Measurements from ENCODE around the gene RASAL1. TPM values are rescaled to one million over a fixed set of nuclear protein-coding genes. Genes with fewer than 3 reads are reported as not detected.

The RASAL1 gene
- total RNA-seq, 1 donor from 2014 or later: 1.4 TPM

DNA sequence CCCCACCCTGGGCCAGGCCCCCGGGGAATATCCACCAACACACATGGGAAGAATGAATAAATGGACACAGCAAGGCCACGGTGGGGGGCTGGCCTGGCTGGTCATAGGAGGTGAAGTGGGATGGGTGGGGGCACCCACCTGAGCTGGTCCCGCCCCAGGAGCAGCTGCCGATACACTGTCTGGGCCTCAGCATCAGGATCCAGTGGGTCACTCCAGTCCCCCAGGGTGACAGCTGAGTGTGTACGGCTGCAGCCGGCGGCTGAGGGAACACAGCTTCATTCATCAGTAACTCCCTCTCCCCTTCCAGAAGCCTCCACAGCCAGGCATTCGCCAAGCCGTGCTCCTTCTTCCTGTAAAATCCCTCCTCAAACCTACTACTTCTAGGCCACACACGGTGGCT lies 33.8 kb downstream of the RASAL1 start:
- H3K27ac ChIP-seq: no peak overlapping the region
- H3K9me3 ChIP-seq (ENCODE audit: low read depth): no peaks in the 10 kb centered on the region
- no peak for DNase-seq (ENCODE audit: low spot score)
- no peaks in the 10 kb centered on the region for H3K9me3 Mint-ChIP-seq
- H3K27me3 ChIP-seq: peaks cover 13% of the 10 kb centered on the region
- no peak overlapping the region for H3K4me3 Mint-ChIP-seq
- H3K9ac ChIP-seq: no peak overlapping the region
- no peaks in the 10 kb centered on the region for H4K20me1 ChIP-seq (ENCODE audit: low read depth)
- H3K4me3 ChIP-seq: no peak overlapping the region
- H3K36me3 Mint-ChIP-seq: no peaks in the 10 kb centered on the region
- no peaks in the 10 kb centered on the region for H3K79me2 ChIP-seq (ENCODE audit: low read depth)
- no peak overlapping the region for H2AFZ ChIP-seq (replicated peaks)
- H3K4me2 ChIP-seq: no peak overlapping the region
- no peaks in the 10 kb centered on the region for H3F3A ChIP-seq (ENCODE audit: low read depth)
- H3K27ac Mint-ChIP-seq: no peak overlapping the region
- peaks cover 24% of the 10 kb centered on the region for H3K27me3 Mint-ChIP-seq (ENCODE audit: insufficient read depth, low read depth)
- TF ChIP-seq, protein P1, sequence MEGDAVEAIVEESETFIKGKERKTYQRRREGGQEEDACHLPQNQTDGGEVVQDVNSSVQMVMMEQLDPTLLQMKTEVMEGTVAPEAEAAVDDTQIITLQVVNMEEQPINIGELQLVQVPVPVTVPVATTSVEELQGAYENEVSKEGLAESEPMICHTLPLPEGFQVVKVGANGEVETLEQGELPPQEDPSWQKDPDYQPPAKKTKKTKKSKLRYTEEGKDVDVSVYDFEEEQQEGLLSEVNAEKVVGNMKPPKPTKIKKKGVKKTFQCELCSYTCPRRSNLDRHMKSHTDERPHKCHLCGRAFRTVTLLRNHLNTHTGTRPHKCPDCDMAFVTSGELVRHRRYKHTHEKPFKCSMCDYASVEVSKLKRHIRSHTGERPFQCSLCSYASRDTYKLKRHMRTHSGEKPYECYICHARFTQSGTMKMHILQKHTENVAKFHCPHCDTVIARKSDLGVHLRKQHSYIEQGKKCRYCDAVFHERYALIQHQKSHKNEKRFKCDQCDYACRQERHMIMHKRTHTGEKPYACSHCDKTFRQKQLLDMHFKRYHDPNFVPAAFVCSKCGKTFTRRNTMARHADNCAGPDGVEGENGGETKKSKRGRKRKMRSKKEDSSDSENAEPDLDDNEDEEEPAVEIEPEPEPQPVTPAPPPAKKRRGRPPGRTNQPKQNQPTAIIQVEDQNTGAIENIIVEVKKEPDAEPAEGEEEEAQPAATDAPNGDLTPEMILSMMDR (IDR thresholded peaks at IDR 0.05): no peak
- TF ChIP-seq EZH2phosphoT487 (IDR thresholded peaks at IDR 0.05): no peak
- H3K36me3 ChIP-seq: no peaks in the 10 kb centered on the region
- H3K4me1 ChIP-seq: peaks cover 9% of the 10 kb centered on the region
- peaks cover 17% of the 10 kb centered on the region for H3K4me1 Mint-ChIP-seq

DNA sequence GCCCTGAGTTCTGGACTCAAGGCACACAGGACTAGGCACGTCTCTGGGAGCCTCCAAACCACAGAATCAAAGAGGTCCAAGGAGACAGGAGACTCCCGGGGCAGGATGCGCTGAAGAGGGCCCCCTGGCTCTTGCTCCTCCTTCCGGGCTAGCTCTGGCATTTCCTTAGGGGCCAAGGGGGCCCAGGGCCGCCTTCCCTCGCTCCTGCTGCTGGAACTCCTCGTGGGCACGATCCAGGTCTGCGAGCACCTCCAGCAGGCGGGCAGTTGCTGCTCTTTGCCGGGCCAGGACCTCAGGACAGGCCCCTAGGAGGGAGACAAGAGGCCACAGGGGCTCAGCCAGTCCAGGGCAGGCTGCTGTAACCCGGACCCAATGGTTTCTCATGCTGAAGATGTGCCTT lies 35.8 kb downstream of the RASAL1 start:
- Histone ChIP-seq H3K4me3 (no peak overlapping the region), H3F3A (ENCODE audit: low read depth) (no peaks in the 10 kb centered on the region), H3K27me3 (peaks cover 9% of the 10 kb centered on the region), H3K36me3 (no peaks in the 10 kb centered on the region), H3K4me2 (no peak overlapping the region), H3K9ac (no peak overlapping the region), H3K9me3 (ENCODE audit: low read depth) (no peaks in the 10 kb centered on the region), H3K4me1 (peaks cover 9% of the 10 kb centered on the region), H4K20me1 (ENCODE audit: low read depth) (no peaks in the 10 kb centered on the region), H3K79me2 (ENCODE audit: low read depth) (no peaks in the 10 kb centered on the region), H3K27ac (no peak overlapping the region), H2AFZ (replicated peaks) (no peak overlapping the region)
- H3K4me1 Mint-ChIP-seq: peaks cover 19% of the 10 kb centered on the region
- H3K27ac Mint-ChIP-seq: no peak overlapping the region
- peaks cover 17% of the 10 kb centered on the region for H3K27me3 Mint-ChIP-seq (ENCODE audit: insufficient read depth, low read depth)
- no peaks in the 10 kb centered on the region for H3K36me3 Mint-ChIP-seq
- TF ChIP-seq, protein P1 (IDR thresholded peaks at IDR 0.05): no peak
- TF ChIP-seq EZH2 (IDR thresholded peaks at IDR 0.05): no peak
- no peak for TF ChIP-seq EZH2phosphoT487 (IDR thresholded peaks at IDR 0.05)
- H3K9me3 Mint-ChIP-seq: no peaks in the 10 kb centered on the region
- no peak overlapping the region for H3K4me3 Mint-ChIP-seq
- no peak for DNase-seq (ENCODE audit: low spot score)

DNA sequence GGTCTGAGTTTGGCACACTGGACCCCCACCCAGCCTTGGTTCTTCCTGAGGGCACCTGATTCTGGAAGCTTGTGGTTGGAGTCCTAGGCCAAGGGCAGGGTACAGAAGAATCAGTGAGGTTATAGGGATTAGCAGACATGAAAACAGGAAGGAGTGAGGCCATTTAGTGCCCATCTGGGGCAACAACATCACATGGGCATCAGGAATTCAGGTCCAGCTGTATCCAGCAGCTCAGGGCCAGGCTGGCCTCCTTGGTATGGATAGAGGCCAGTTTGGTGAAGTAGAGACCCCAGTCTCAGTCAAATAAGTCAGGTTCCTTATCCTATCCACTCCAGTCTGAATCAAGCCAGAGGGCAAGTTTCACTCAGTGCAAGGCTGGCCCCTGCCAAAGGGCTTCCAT lies 36.2 kb downstream of the RASAL1 start:
- no peaks in the 10 kb centered on the region for H3K36me3 Mint-ChIP-seq
- no peak for TF ChIP-seq EZH2phosphoT487 (IDR thresholded peaks at IDR 0.05)
- TF ChIP-seq EZH2 (IDR thresholded peaks at IDR 0.05): no peak
- TF ChIP-seq, protein P1 (IDR thresholded peaks at IDR 0.05): no peak
- no peak overlapping the region for H3K4me3 Mint-ChIP-seq
- H3K27ac ChIP-seq: no peak overlapping the region
- no peaks in the 10 kb centered on the region for H3K9me3 ChIP-seq (ENCODE audit: low read depth)
- peaks cover 9% of the 10 kb centered on the region for H3K4me1 ChIP-seq
- no peak overlapping the region for H2AFZ ChIP-seq (replicated peaks)
- no peak overlapping the region for H3K9ac ChIP-seq
- H3K4me2 ChIP-seq: no peak overlapping the region
- peaks cover 14% of the 10 kb centered on the region for H3K27me3 Mint-ChIP-seq (ENCODE audit: insufficient read depth, low read depth)
- H3K4me3 ChIP-seq: no peak overlapping the region
- H4K20me1 ChIP-seq (ENCODE audit: low read depth): no peaks in the 10 kb centered on the region
- no peak for DNase-seq (ENCODE audit: low spot score)
- no peaks in the 10 kb centered on the region for H3K79me2 ChIP-seq (ENCODE audit: low read depth)
- H3K36me3 ChIP-seq: no peaks in the 10 kb centered on the region
- no peak overlapping the region for H3K27ac Mint-ChIP-seq
- no peaks in the 10 kb centered on the region for H3F3A ChIP-seq (ENCODE audit: low read depth)
- H3K9me3 Mint-ChIP-seq: no peaks in the 10 kb centered on the region
- peaks cover 19% of the 10 kb centered on the region for H3K4me1 Mint-ChIP-seq
- peaks cover 6% of the 10 kb centered on the region for H3K27me3 ChIP-seq
